Activated T-cell treated with anti-CD3 and anti-CD28 coated beads for 48 hours (primary cell): ENCODE data around the gene AP4S1.
"Not testable (repeated sequence)": the region's sequence is repeated elsewhere in the genome, so short reads cannot be mapped to it uniquely, and the experiment has no call there.

Source experiments
- DNase-seq: peaks from one replicate; pipeline ENCODE4 v3.0.0-alpha.2; 2020; ENCODE audit warnings: low read depth

The AP4S1 gene

GRCh38 chr14:31090883-31091764, 65.7 kb downstream of the AP4S1 start:
- DNase-seq = no peak

DNA sequence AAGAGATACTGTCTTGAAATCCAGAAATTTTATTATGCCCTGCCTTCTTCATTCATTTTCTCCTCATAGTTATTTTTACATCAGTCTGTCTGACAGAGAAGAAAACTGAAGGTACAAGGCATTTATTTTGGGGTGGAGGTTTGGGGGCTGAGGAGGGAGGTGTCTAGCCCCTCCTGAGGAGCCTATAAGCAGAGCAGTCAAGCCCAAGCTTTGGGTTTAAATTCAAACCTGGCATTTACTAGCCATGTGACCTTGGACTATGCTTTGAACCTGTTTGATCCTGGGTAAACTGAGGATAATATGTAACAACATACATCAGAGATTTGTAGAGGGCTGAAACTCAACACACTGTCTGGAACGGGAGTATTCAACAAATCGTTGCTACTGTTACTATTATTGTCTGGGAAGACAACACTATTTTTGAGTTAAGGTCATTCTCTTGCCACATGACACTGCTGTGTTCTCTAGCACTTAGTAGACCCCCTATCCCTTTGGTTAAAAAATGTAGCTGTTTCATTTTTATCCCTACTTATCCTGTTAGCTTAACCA, 66.8 kb downstream of the AP4S1 start:
- DNase-seq = no peak

DNA sequence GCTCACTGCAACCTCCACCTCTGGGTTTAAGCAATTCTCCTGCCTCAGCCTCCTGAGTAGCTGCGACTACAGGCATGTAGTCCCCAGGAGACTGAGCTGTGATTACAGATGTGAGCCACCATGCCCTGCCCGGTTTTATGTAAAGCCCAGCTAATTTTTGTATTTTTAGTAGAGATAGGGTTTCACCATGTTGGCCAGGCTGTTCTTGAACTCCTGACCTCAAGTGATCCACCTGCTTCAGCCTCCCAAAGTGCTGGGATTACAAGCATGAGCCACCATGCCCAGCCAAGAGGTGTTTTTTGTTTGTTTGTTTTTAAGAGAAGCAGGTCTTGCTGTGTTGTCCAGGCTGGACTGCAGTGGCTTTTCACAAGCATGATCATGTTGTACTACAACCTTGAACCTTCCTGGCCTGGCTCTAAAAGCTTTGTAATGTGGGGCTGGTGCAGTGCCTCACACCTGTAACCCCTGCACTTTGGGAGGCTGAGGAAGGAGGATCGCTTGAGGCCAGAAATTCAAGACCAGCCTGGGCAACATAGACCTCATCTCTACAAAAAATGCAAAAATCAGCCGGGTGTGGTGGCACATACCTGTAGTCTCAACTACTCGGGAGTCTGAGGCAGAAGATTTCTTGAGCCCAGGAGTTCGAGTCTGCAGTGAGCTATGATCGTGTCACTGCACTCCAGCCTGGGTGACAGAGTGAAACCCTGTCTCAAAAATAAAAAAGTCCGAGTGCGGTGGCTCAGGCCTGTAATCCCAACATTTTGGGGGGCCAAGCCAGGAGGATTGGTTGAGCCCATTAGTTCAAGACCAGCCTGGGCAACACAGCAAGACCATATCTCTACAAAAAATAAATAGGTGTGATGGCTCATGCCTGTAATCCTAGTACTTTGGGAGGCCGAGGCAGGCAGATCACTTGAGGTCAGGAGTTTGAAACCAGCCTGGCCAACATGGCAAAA, 68.7 kb downstream of the AP4S1 start:
- DNase-seq = not testable (repeated sequence)

DNA sequence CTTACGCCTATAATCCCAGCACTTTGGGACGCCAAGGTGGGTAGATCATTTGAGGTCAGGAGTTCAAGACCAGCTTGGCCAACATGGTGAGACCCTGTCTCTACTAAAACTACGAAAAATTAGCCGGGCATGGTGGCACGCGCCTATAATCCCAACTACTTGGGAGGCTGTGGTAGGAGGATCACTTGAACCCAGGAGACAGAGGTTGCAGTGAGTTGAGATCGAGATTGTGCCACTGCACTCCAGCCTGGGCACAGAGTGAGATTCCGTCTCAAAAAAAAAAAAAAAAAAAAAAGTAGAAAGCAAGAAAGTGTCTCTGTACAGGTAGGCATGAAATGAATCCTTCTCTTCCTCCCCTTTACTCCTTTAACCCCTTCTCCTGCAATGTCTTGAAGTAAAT, 70.4 kb downstream of the AP4S1 start:
- not testable (repeated sequence) for DNase-seq

- DNase-seq = no peak
Observed at GRCh38 chr14:31096255-31096654, 70.8 kb downstream of the AP4S1 start.

- DNase-seq = no peak
Observed at GRCh38 chr14:31097081-31097480, 71.6 kb downstream of the AP4S1 start.

GRCh38 chr14:31106768-31107167, 81.3 kb downstream of the AP4S1 start:
- DNase-seq = no peak

DNA sequence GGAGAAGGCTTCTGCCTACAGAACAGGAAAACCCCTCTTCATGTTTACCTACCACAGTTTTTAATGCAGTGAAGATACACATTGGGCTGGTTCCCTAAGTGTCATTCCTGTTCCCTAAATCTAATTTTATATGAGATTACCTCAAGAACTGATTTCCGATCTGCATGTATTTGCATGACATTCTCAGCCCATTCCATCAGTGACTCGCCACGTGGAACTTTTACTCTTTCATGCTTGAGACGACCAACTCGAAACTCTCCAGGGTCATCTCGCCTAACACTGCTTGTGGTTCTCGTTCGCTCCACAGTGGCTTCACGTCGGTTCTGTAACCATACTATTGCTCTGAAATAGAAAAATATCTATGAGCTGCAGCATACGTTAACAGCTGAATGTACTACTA, 83.8 kb downstream of the AP4S1 start:
- no peak for DNase-seq

GRCh38 chr14:31110872-31111271, 85.4 kb downstream of the AP4S1 start:
- DNase-seq = no peak

DNA sequence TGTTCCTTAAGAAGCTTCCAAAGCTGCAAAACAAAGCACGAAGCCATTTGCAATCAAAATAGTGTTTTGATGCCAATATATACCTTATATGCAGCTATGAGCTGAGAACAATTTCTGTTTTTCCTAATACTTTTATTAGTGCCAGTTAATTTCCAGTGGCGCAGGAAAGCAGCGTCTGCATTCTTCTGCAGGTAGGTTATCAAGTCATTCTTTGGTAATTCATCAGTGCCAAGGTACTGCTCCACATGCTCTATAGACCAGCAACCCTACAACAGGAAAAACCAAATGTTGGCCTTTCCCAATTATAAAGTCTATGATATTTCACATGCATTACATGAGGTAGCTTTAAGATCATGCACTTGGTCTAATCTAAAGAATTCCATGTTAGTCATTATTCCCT, 88.3 kb downstream of the AP4S1 start:
- no peak for DNase-seq

- DNase-seq = no peak
Observed at GRCh38 chr14:31118892-31119291, 93.4 kb downstream of the AP4S1 start.

DNA sequence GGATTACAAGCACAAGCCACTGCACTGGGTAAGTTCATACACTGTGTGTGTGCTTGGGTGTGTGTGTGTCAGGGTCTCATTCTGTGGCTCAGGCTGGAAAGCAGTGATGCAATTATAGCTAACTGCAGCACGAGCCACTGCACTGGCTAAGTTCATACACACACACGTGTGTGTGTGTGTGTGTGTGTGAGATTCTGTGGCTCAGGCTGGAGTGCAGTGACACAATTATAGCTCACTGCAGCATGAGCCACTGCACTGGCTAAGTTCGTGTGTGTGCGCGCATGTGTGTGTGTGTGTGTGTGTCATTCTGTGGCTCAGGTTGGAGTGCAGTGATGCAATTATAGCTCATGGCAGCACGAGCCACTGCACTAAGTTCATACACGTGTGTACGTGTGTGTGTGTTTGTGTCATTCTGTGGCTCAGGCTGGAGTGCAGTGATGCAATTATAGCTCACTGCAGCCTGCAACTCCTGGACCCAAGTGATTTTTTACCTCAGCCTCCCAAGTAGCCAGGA, 96.7 kb downstream of the AP4S1 start:
- no peak for DNase-seq

DNA sequence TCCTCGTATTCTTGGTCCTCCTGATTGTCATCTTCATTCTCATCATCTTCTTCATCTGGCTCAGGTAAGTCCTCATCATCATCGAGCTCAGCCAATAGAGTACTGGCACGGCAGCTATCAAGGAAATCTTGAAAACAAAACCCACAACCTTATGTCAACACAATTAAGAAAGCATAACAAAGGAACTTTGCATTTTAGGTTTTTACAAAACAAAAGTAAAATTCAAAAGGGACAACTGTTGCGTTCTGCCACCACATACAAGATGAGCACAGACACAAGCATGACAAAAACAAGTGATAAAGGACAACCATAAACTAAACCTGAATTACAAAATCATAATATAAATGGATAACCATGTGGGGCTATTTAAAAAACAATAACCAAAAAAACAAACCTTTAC, 97.5 kb downstream of the AP4S1 start:
- DNase-seq = no peak

DNA sequence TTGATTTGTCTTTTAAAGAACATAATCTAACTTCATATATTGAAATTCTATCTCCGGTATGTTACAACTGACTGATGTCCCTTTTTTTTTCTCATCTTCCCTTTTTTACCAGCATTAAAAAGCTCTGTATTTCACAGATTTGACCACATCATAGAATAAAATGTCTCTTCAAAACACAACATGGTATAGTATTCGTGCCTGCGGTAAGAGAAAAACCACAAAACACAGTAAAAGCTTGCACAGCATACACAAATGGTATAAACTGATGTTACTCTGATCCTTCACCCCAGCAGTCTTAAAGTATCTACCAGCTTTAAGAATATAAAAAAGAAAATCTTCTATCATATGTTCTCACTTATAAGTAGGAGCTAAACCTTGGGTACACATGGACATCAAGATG, 98.7 kb downstream of the AP4S1 start:
- no peak for DNase-seq

DNA sequence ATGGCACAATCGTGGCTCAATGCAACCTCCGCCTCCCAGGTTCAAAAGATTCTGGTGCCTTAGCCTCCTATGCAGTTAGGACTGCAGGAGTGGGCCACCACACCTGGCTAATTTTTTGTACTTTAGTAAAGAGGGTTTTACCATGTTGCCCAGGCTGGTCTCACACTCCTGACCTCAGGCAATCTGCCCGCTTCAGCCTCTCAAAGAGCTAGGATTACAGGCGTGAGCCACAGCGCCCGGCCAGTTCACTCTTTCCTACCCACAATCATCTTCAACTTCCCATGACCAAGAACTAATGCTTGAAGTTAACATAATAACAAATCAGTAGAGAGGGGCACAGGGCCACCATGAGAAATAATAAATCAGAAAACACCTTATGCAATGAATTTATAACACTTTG, 99.8 kb downstream of the AP4S1 start:
- DNase-seq = no peak

DNA sequence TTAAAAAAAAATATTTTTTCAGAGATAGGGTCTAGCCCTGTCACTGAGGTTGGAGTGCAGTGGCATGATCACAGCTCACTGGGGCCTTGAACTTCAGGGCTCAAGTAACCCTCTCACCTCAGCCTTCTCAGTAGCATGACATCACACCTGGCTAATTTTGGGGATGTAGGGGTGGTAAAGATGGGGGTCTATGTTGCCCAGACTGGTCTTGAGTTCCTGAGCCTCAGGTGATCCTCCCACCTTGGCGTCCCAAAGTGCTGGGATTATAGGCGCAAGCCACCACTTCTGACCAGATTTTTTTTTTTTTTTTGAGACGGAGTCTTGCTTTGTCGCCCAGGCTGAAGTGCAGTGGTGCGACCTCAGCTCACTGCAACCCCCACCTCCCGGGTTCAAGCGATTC, 101.2 kb downstream of the AP4S1 start:
- no peak for DNase-seq

- DNase-seq = no peak
Observed at GRCh38 chr14:31127690-31128089, 102.2 kb downstream of the AP4S1 start.

DNA sequence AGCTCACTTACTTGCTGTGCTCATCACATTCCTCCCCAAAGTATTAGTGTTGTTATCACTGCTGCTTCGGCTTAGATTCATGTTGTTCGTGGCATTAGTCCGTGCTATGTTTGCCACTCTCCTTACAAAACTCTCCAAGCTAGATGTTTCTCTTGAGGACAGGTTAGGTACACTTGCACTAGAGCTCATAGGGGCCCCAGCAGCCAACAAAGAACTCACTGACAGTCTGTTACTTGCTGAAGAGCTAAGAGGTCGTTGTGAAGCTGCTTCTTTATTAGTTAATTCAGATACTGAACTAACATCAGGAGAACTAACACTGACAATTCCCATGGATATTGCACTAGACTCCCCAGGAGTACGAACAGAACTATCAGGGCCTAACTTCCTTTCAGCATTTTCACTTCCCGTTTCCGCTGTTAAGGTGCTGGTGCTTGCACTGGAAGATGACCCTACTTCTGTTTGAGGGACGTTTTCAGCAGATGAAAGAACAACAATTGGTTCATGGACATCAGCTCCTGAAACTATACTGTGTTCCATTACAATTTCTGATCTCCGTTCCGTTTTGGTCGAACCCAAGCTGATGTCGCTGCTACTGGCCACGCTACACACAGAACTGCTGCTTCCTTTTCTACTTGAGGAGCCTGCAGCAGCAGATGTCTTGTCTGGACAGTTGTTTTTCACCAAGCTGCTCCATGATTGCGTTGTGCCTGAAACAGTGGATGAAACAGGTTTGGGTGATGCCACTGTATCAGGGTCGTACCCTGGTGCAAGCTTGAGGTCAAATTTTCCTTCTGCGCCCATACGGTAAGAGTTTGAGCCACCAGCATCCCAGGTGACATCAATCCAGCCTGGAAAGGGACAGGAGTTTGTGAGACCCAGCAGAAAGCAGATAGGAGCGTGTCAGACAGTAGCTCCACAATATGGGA, 103.4 kb downstream of the AP4S1 start:
- no peak for DNase-seq

- DNase-seq = no peak
Observed at GRCh38 chr14:31133133-31133532, 107.7 kb downstream of the AP4S1 start.

DNA sequence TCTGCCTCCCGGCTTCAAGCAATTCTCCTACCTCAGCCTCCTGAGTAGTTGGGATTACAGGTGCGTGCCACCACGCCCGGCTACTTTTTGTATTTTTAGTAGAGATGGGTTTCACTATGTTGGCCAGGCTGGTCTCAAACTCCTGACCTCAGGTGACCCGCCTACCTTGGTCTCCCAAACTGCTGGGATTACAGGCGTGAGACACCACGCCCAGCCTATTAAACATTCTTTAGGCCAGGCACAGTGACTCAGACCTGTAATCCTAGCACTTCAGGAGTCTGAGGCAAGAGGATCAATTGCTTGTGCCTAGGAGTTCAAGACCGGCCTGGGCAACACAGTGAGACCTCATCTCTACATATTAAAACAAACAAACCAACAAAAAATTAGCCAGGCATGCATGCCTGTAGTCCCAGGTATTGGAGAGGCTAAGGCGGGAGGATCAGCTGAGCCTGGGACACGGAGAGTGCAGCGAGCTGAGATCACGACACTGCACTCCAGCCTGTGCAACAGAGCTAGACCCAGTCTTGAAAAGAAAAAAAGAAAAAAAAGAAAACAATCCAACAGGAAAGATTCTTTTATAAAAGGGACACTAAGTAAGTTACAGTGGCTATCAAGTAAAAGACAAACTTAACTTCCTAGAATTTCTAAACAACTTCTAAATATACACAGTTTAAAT, 111.9 kb downstream of the AP4S1 start:
- no peak for DNase-seq

DNA sequence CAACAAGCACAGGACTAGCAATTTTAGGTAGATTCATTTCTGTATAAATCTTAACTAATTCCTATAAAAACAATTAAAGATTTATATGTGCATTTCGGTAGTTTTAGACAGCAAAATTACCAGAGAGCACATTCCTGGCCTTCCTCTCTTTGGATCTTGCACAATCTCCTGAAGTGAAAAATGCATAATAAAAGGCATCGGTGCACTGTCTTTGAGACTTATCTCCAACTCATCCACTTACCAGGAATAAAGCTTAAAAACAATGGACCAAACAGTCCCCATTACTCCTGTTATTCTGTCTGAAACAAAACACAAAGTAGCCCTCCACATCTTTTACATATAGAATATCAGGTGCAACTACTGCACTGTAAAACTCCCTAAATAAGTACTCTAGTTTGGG, 112.9 kb downstream of the AP4S1 start:
- DNase-seq = no peak
